Right atrium auricular region (tissue), 2 donors: Measurements from ENCODE around the gene PPP2R2B. TPM values are rescaled to one million over a fixed set of nuclear protein-coding genes. Genes with fewer than 3 reads are reported as not detected.

ENCODE experiments used
- DNase-seq: peaks from one replicate; pipeline ENCODE4 v3.0.0-alpha.2; 2019; ENCODE audit warnings: low spot score
- H3K27ac ChIP-seq, 2 donors: fragments of 200-600 bp; sonication (generic); 1 replicate in 1 of 2; 2 replicates in 1 of 2; pipeline ENCODE4 v1.5.1; 2016 to 2019
- H3K27me3 ChIP-seq, 2 donors: fragments of 200-600 bp; sonication (generic); one replicate each; pipeline versions ENCODE4 v1.5.1 to v1.6.0; 2017 to 2019
- H3K36me3 ChIP-seq: fragments of 200-600 bp; sonication (generic); one replicate; pipeline ENCODE4 v1.5.1; 2016
- H3K4me1 ChIP-seq, 2 donors: fragments of 200-600 bp; sonication (generic); one replicate each; pipeline versions ENCODE4 v1.5.1 to v1.6.0; 2017 to 2019
- H3K4me3 ChIP-seq, 2 donors: fragments of 200-600 bp; sonication (generic); 1 replicate in 1 of 2; 2 replicates in 1 of 2; pipeline ENCODE4 v1.5.1; 2017 to 2019; ENCODE audit warnings: mild to moderate bottlenecking in 1 of 2, moderate library complexity in 1 of 2
- H3K9me3 ChIP-seq, 2 donors: fragments of 200-600 bp; sonication (generic); one replicate each; pipeline ENCODE4 v1.5.1; 2019
- total RNA-seq, 2 donors: library from RNA; depleted of rRNA; stranded (reverse); fragments of >200 nt; gene quantifications; one replicate each; pipeline ENCODE4 v1.1.0, GENCODE V29; 2016
- TF ChIP-seq, protein P1 (sequence below), 2 donors: fragments of 200-600 bp; sonication (generic); IDR thresholded peaks; one replicate each; pipeline ENCODE4 v1.5.1; 2019; ENCODE audit warnings: antibody characterized with exemption in 2 of 2

Gene PPP2R2B
- total RNA-seq, 2 donors from 2014 or later = 1.6 to 12.4 TPM

DNA sequence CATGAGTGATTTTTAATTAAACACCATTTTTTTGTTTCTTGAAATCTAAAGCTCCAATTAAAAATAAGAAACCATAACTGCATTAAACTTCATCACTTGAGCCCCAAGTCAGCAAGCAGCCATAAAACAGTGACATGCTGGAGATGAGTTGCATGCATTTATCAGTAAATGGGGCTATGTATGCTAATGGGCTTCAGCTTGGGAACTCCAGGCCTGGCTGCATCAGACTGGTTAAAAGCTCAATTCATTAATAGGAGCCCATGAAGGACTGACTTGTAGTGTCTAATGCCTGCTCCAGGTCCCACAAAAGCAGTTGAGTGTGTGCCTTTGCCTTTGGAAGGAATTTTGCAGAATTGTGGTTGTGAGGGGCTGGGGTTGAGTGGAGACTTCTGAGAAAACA, 328.9 kb downstream of the PPP2R2B start:
- Histone ChIP-seq H3K9me3 (no peaks in the 10 kb centered on the region), H3K4me3 (no peak overlapping the region), H3K27me3 (no peaks in the 10 kb centered on the region), H3K4me1 (no peaks in the 10 kb centered on the region), H3K36me3 (no peaks in the 10 kb centered on the region), H3K27ac (no peak overlapping the region)
- TF ChIP-seq, protein P1, sequence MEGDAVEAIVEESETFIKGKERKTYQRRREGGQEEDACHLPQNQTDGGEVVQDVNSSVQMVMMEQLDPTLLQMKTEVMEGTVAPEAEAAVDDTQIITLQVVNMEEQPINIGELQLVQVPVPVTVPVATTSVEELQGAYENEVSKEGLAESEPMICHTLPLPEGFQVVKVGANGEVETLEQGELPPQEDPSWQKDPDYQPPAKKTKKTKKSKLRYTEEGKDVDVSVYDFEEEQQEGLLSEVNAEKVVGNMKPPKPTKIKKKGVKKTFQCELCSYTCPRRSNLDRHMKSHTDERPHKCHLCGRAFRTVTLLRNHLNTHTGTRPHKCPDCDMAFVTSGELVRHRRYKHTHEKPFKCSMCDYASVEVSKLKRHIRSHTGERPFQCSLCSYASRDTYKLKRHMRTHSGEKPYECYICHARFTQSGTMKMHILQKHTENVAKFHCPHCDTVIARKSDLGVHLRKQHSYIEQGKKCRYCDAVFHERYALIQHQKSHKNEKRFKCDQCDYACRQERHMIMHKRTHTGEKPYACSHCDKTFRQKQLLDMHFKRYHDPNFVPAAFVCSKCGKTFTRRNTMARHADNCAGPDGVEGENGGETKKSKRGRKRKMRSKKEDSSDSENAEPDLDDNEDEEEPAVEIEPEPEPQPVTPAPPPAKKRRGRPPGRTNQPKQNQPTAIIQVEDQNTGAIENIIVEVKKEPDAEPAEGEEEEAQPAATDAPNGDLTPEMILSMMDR (IDR thresholded peaks at IDR 0.05) = no peak
- DNase-seq = no peak

DNA sequence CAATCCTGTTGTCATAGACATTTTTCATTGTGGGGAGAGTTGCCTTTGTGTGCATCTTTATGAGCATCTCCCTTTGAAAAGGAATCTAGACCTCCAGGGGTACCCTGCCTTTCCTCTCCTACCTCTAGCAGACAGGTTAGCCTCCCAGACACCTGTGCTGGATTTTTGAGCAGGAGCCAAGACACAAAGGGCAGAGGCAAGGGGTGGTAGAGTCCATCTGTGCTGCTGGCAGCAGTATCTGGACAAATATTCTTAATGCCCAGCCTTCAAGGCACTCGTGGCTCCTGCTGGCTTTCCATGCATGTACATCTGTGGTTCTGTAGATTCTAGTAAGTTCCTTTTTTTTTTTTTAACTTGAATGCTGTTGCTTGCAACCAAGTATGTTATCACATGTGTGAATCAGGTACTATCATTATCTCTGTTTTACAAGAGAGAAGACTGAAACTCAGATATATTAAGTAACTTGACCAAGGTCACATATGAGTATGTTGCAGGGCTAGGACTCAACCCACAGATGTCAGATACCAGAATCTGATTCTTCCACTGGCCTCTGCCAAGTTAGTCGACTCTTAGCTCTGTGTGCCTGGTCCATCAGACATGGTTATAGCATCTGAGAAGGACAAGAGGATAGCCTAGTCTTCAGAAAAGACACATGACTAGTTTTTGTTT, 329.6 kb downstream of the PPP2R2B start:
- Histone ChIP-seq H3K36me3 (no peaks in the 10 kb centered on the region), H3K4me3 (no peak overlapping the region), H3K27me3 (no peaks in the 10 kb centered on the region), H3K4me1 (no peaks in the 10 kb centered on the region), H3K9me3 (no peaks in the 10 kb centered on the region), H3K27ac (no peak overlapping the region)
- TF ChIP-seq, protein P1 (IDR thresholded peaks at IDR 0.05) = no peak
- DNase-seq = no peak

DNA sequence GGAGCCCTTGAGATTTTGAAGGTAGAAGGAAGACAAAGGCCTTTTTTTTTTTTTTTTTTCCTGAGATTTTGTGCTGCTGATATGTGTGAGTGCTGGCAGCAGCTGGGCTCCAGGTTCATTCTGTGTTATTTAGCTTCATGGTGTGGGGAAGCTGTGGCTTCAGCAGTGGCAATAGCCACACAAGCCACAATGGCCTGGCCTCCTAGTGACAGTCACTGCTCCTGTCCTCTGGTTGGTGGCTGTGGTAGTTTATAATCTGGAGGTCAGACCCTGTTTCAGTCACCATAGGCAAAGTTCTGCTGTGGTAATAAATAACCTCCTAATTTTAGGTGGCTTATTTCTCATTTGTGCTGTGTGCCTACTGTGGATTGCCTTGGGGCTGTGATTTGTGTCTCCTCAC, 334.3 kb downstream of the PPP2R2B start:
- no peaks in the 10 kb centered on the region for H3K27me3 ChIP-seq
- H3K36me3 ChIP-seq = no peaks in the 10 kb centered on the region
- no peaks in the 10 kb centered on the region for H3K4me1 ChIP-seq
- no peak for DNase-seq
- no peak overlapping the region for H3K4me3 ChIP-seq
- H3K27ac ChIP-seq = no peak overlapping the region
- TF ChIP-seq, protein P1 (IDR thresholded peaks at IDR 0.05) = no peak
- no peaks in the 10 kb centered on the region for H3K9me3 ChIP-seq

DNA sequence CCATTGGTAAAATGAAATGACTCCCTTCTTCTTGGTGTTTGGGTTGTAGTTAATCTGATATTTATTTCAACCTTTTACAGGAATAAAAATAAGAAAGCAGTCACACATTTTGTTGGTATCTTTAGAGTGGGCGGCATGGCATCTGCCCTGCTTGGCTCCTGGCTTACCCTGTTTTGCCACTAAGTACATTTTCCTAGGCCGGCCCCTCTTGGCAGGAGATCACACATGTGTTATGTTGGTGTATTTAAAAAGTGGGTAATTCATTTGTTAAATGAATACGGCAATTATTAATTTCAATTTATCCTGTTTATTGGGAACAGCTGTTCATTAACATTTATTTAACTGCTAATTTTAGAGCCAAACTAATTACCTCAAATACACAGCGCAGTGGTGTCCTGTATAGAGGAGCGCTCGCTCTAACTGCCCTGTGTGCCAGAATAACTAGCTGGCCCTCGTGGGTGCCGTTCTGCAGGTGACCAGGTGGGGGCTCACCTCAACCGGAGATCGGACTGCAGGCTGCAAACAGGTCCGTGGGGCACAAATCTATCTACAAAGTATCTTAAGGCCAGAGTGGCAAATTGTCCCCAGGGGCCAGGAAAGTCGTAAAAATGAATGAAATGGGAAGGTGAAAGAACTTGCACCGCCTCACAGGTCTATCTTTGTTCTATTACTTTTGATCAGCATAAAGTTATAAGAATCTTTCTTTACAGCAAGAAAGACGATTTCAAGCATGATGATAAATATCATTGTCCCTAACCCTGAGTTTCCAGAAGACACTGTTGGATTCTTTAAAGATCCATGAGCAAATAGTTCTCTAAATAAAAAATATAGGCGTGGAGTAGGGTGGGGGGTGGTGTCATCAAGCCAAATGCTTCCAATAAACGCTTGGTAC, 336.4 kb downstream of the PPP2R2B start:
- H3K9me3 ChIP-seq = no peaks in the 10 kb centered on the region
- TF ChIP-seq, protein P1 (IDR thresholded peaks at IDR 0.05) = peak; percentile 55 to 86
- no peaks in the 10 kb centered on the region for H3K27me3 ChIP-seq
- DNase-seq = peak; percentile 72
- no peak overlapping the region for H3K27ac ChIP-seq
- H3K4me1 ChIP-seq = no peaks in the 10 kb centered on the region
- no peak overlapping the region for H3K4me3 ChIP-seq
- no peaks in the 10 kb centered on the region for H3K36me3 ChIP-seq

DNA sequence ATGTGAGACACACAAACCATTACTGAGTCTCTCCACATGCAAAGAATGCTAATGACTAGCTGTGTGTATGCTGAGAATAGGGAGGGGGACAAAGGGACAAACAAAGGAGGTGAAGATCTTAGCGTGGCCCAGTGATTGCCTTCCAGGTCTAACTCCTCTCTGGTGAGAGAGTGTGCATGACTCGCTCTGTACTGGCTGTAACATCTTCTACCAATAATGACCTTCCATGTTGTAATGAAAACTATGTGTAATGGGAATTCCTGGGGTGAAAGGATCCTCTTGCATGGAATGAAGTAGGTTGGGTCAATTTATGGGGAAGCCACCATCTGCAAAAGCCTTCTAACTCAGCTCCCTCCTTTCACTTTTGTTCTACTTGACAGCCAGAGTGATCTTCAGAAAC, 338.1 kb downstream of the PPP2R2B start:
- DNase-seq = no peak
- Histone ChIP-seq H3K9me3 (no peaks in the 10 kb centered on the region), H3K36me3 (no peaks in the 10 kb centered on the region), H3K4me3 (no peak overlapping the region), H3K27me3 (no peaks in the 10 kb centered on the region), H3K4me1 (no peaks in the 10 kb centered on the region), H3K27ac (no peak overlapping the region)
- TF ChIP-seq, protein P1 (IDR thresholded peaks at IDR 0.05) = no peak
